Panc1 (cell line): ENCODE results near the gene LHFPL3. TPM values are rescaled to one million over a fixed set of nuclear protein-coding genes. Genes with fewer than 3 reads are reported as not detected.

Source experiments
- ATAC-seq: fragments of 200-7000 bp; cut with Tn5 transposase; 2 replicates; pipeline ENCODE4 v1.9.1; 2020; ENCODE audit warnings: mild to moderate bottlenecking, moderate library complexity
- BruUV-seq: library from RNA; stranded (reverse); fragments of 400-500 nt; replicated peaks from 2 replicates; lab custom pipeline; 2021; lab: Mats Ljungman, UMichigan
- CTCF ChIA-PET: fragments of 300-600 bp; sonication (Branson Sonifier 250); formaldehyde crosslinking; loops from one replicate; lab custom pipeline; 2022; ENCODE audit warnings: antibody characterized with exemption; lab: Charles Lee
- POLR2A ChIA-PET: fragments of 300-600 bp; sonication (Branson Sonifier 250); formaldehyde crosslinking; loops from one replicate; lab custom pipeline; 2022; ENCODE audit warnings: antibody characterized with exemption; lab: Charles Lee
- DNase-seq: peaks from one replicate; pipeline ENCODE4 v3.0.0-alpha.2; 2010; ENCODE audit warnings: low read depth, low spot score
- H3K27ac ChIP-seq: 2 replicates; pipeline ENCODE4 v1.5.1; 2011; ENCODE audit warnings: mild to moderate bottlenecking, low read length, inconsistent platforms
- H3K27me3 ChIP-seq: fragments of 200-500 bp; sonication (Bioruptor generic); 2 replicates; pipeline ENCODE4 v1.6.0; 2014; ENCODE audit warnings: low read length, inconsistent platforms; ENCODE audit not compliant: control insufficient read depth, insufficient read depth
- H3K36me3 ChIP-seq: fragments of 200-500 bp; sonication (Bioruptor generic); 2 replicates; pipeline ENCODE4 v1.5.1; 2014; ENCODE audit warnings: inconsistent platforms, mild to moderate bottlenecking, low read length, moderate library complexity; ENCODE audit not compliant: control insufficient read depth, insufficient read depth
- H3K4me1 ChIP-seq: 2 replicates; pipeline ENCODE4 v1.5.1; 2011; ENCODE audit warnings: inconsistent platforms, mild to moderate bottlenecking, low read length, moderate library complexity; ENCODE audit not compliant: control insufficient read depth, insufficient read depth
- H3K4me3 ChIP-seq, 2 experiments: 2 replicates each; pipeline ENCODE4 v1.5.1; 2011 to 2012; ENCODE audit warnings: low read depth in 2 of 2, low read length in 2 of 2, mild to moderate bottlenecking in 2 of 2, inconsistent platforms in 1 of 2, moderate library complexity in 1 of 2
- H3K9me3 ChIP-seq: fragments of 200-500 bp; sonication (Bioruptor generic); 2 replicates; pipeline ENCODE4 v1.5.1; 2014; ENCODE audit warnings: low read depth, mild to moderate bottlenecking, inconsistent platforms, low read length, moderate library complexity; ENCODE audit not compliant: control insufficient read depth, insufficient read depth
- CTCF ChIP-seq: fragments of 450-650 bp; IDR thresholded peaks from 2 replicates; pipeline ENCODE4 v1.5.1; 2017; ENCODE audit warnings: mild to moderate bottlenecking
- POLR2AphosphoS5 ChIP-seq: IDR thresholded peaks from 2 replicates; pipeline ENCODE4 v1.6.1; 2012; ENCODE audit warnings: mild to moderate bottlenecking, low read depth, low read length, moderate library complexity
- REST ChIP-seq, 2 experiments: IDR thresholded peaks; 2 replicates each; pipeline ENCODE4 v1.6.1; 2011 to 2012; ENCODE audit warnings: low read depth in 2 of 2, control low read depth in 1 of 2, low read length in 1 of 2, mild to moderate bottlenecking in 1 of 2, moderate library complexity in 1 of 2; ENCODE audit not compliant: insufficient read depth in 1 of 2
- SIN3A ChIP-seq: IDR thresholded peaks from 2 replicates; pipeline ENCODE4 v1.6.1; 2012; ENCODE audit warnings: low read depth, mild to moderate bottlenecking, low read length, moderate library complexity, borderline replicate concordance; ENCODE audit not compliant: insufficient read depth
- TCF7L2 ChIP-seq: IDR thresholded peaks from 2 replicates; pipeline ENCODE4 v1.6.1; 2011; ENCODE audit warnings: mild to moderate bottlenecking, low read depth, low read length, inconsistent platforms
- in situ Hi-C: cut with HindIII; loops from 2 replicates; pipeline ENCODE4 v1.10.0; 2016; ENCODE audit warnings: low sequenced_read_pairs, low pct_unique_long_range_greater_than_20kb
- intact Hi-C: fragments of 100-400 bp; cut with micrococcal nuclease; formaldehyde crosslinking; loops from one replicate; pipeline ENCODE4 v1.10.0; 2022; ENCODE audit not compliant: unreplicated experiment
- total RNA-seq: library from RNA; stranded (reverse); gene quantifications from one replicate; pipeline ENCODE4 v1.2.1, GENCODE V29; 2021; ENCODE audit not compliant: unreplicated experiment

The LHFPL3 gene
- total RNA-seq, 1 experiment from 2014 or later: not detected

GRCh38 chr7:104652865-104653264 lies 324.5 kb downstream of the LHFPL3 start:
- no TSS peak for BruUV-seq
- Histone ChIP-seq H3K9me3 (no peaks in the 10 kb centered on the region), H3K4me1 (no peaks in the 10 kb centered on the region; the same call in 1 of the 2 replicates), H3K27ac (no peak overlapping the region), H3K36me3 (no peaks in the 10 kb centered on the region), H3K4me3 (no peak overlapping the region), H3K27me3 (no peaks in the 10 kb centered on the region)
- ChIA-PET POLR2A (no interaction called here), CTCF (no interaction called here)
- intact Hi-C loops (no loop called here), in situ Hi-C loops (no loop called here)
- DNase-seq (no peak), ATAC-seq (no peak)
- TF ChIP-seq CTCF (no peak), POLR2AphosphoS5 (no peak), REST (IDR thresholded peaks at IDR 0.05; ENCODE audit: insufficient read depth in 1 of 2, low read depth in 2 of 2, low read length in 1 of 2) (no peak), SIN3A (no peak), TCF7L2 (no peak)

GRCh38 chr7:104653825-104654401 lies 325.5 kb downstream of the LHFPL3 start:
- no peaks in the 10 kb centered on the region; the same call in 1 of the 2 replicates for H3K27me3 ChIP-seq
- TF ChIP-seq REST (IDR thresholded peaks at IDR 0.05; ENCODE audit: insufficient read depth in 1 of 2, low read depth in 2 of 2, low read length in 1 of 2): no peak
- TF ChIP-seq POLR2AphosphoS5: no peak
- no peak for TF ChIP-seq CTCF
- no peak for TF ChIP-seq SIN3A
- TF ChIP-seq TCF7L2: no peak
- DNase-seq (no peak), ATAC-seq (no peak)
- BruUV-seq: no TSS peak
- in situ Hi-C loops: no loop called here
- H3K4me1 ChIP-seq: no peaks in the 10 kb centered on the region; the same call in 1 of the 2 replicates
- no peaks in the 10 kb centered on the region for H3K9me3 ChIP-seq
- intact Hi-C loops: no loop called here
- ChIA-PET CTCF (no interaction called here), POLR2A (no interaction called here)
- H3K36me3 ChIP-seq: no peaks in the 10 kb centered on the region
- no peak overlapping the region for H3K27ac ChIP-seq
- H3K4me3 ChIP-seq: no peak overlapping the region
